Thoracic aorta (tissue), 2 donors: Measurements from ENCODE around the gene CASZ1. TPM values are rescaled to one million over a fixed set of nuclear protein-coding genes. Genes with fewer than 3 reads are reported as not detected.

Experiments used
- ATAC-seq: fragments of 150-250 bp; one replicate; pipeline ENCODE4 v1.8.0; 2017; ENCODE audit warnings: low read depth; ENCODE audit not compliant: insufficient number of reproducible peaks, low FRiP score
- DNase-seq: peaks from one replicate; pipeline ENCODE4 v3.0.0-alpha.2; 2020; ENCODE audit warnings: low spot score
- H3K27ac ChIP-seq, 2 donors: fragments of 200-600 bp; sonication (generic); 1 replicate in 1 of 2; 2 replicates in 1 of 2; pipeline ENCODE4 v1.5.1; 2016; ENCODE audit warnings: mild to moderate bottlenecking in 2 of 2, moderate library complexity in 2 of 2
- H3K27me3 ChIP-seq: fragments of 200-600 bp; sonication (generic); replicated peaks from 2 replicates; pipeline ENCODE4 v1.6.0; 2016; ENCODE audit warnings: mild to moderate bottlenecking; ENCODE audit not compliant: insufficient read depth
- H3K36me3 ChIP-seq: fragments of 200-600 bp; sonication (generic); one replicate; pipeline ENCODE4 v1.5.1; 2016
- H3K4me1 ChIP-seq, 2 donors: fragments of 200-600 bp; sonication (generic); 1 replicate in 1 of 2; 2 replicates in 1 of 2; pipeline versions ENCODE4 v1.5.1 to v1.6.0; 2016; ENCODE audit warnings: low read depth in 2 of 2, mild to moderate bottlenecking in 1 of 2; ENCODE audit not compliant: control insufficient read depth in 1 of 2
- H3K4me3 ChIP-seq: fragments of 200-600 bp; sonication (generic); 2 replicates; pipeline ENCODE4 v1.5.1; 2016; ENCODE audit warnings: mild to moderate bottlenecking
- H3K9me3 ChIP-seq: fragments of 200-600 bp; sonication (generic); 2 replicates; pipeline ENCODE4 v1.5.1; 2016
- CTCF ChIP-seq: fragments of 200-600 bp; sonication (generic); IDR thresholded peaks from one replicate; pipeline ENCODE4 v1.5.1; 2019; ENCODE audit warnings: antibody characterized with exemption
- total RNA-seq, 2 donors: library from RNA; depleted of rRNA; stranded (reverse); fragments of >200 nt; gene quantifications; one replicate each; pipeline versions ENCODE4 v1.1.0 to v1.2.3, GENCODE V29; 2016

Gene CASZ1
- total RNA-seq, 2 donors from 2014 or later: 20.6 to 27.9 TPM

- Histone ChIP-seq H3K9me3 (no peaks in the 10 kb centered on the region), H3K4me3 (no peak overlapping the region), H3K36me3 (peaks cover 6% of the 10 kb centered on the region), H3K4me1 (peaks cover 3 to 11% of the 10 kb centered on the region in 2 donors), H3K27ac (peak overlapping the region; percentile 6 to 25), H3K27me3 (no peaks in the 10 kb centered on the region)
- DNase-seq: no peak
- no peak for ATAC-seq
- no peak for TF ChIP-seq CTCF
Measured at GRCh38 chr1:10625554-10625953, 170.9 kb downstream of the CASZ1 start.

GRCh38 chr1:10625076-10625475 lies 171.4 kb downstream of the CASZ1 start:
- H3K27ac ChIP-seq: no peak overlapping the region
- peaks cover 3 to 11% of the 10 kb centered on the region in 2 donors for H3K4me1 ChIP-seq
- ATAC-seq (no peak), DNase-seq (no peak)
- peaks cover 6% of the 10 kb centered on the region for H3K36me3 ChIP-seq
- H3K4me3 ChIP-seq: no peak overlapping the region
- TF ChIP-seq CTCF: no peak
- H3K9me3 ChIP-seq: no peaks in the 10 kb centered on the region
- no peaks in the 10 kb centered on the region for H3K27me3 ChIP-seq

- peaks cover 3 to 11% of the 10 kb centered on the region in 2 donors for H3K4me1 ChIP-seq
- H3K27me3 ChIP-seq: no peaks in the 10 kb centered on the region
- no peaks in the 10 kb centered on the region for H3K9me3 ChIP-seq
- peaks cover 6% of the 10 kb centered on the region for H3K36me3 ChIP-seq
- H3K4me3 ChIP-seq: no peak overlapping the region
- no peak for ATAC-seq
- TF ChIP-seq CTCF: no peak
- no peak for DNase-seq
- H3K27ac ChIP-seq: no peak overlapping the region
Measured at GRCh38 chr1:10624256-10625050, 172.0 kb downstream of the CASZ1 start.

- TF ChIP-seq CTCF: no peak
- Histone ChIP-seq H3K36me3 (peaks cover 6% of the 10 kb centered on the region), H3K9me3 (no peaks in the 10 kb centered on the region), H3K4me1 (peaks cover 0 to 5% of the 10 kb centered on the region in 2 donors), H3K4me3 (no peak overlapping the region), H3K27me3 (no peaks in the 10 kb centered on the region), H3K27ac (no peak overlapping the region)
- DNase-seq (no peak), ATAC-seq (no peak)
Measured at GRCh38 chr1:10623686-10624145, 172.7 kb downstream of the CASZ1 start.

- Histone ChIP-seq H3K27ac (no peak overlapping the region), H3K4me1 (no peaks in the 10 kb centered on the region), H3K4me3 (no peak overlapping the region), H3K36me3 (peaks cover 6% of the 10 kb centered on the region), H3K27me3 (no peaks in the 10 kb centered on the region), H3K9me3 (no peaks in the 10 kb centered on the region)
- TF ChIP-seq CTCF: no peak
- ATAC-seq (no peak), DNase-seq (no peak)
Measured at GRCh38 chr1:10622910-10623685, 173.3 kb downstream of the CASZ1 start.
